GM12874 (cell line): ENCODE data around the gene RBM27.

Source experiments
- TF ChIP-seq, protein P1 (sequence below): IDR thresholded peaks from 2 replicates; pipeline ENCODE4 v1.5.1; 2011; ENCODE audit warnings: low read depth, mild to moderate bottlenecking, control low read depth, low read length, moderate library complexity; ENCODE audit not compliant: insufficient read depth

The RBM27 gene

DNA sequence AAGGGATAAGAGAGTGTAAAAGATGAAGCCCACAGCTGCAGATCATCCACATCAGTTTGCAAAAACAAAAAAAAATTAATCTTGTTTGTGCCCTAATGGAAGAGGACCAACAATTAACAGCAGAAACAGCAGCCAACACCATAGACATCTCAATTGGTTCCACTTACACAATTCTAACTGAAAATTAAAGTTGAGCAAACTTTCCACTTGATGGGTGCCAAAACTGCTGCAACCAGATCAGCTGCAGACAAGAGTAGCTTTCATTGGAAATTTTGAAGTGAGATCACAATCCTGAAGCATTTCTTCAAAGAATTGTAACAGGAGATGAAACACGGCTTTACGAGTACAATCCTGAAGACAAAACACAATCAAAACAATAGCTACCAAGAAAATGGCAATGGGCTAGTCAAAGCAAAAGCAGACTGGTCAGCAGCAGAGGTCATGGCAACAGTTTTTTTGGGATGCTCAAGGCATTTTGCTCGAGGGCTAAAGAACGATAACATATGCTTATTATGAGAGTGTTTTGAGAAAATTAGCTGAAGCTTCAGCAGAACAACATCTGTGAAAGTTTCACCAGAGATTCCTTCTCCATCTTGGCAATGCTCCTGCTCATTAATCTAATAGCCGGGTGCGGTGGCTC lies 4.1 kb upstream of the RBM27 start:
- TF ChIP-seq, protein P1, sequence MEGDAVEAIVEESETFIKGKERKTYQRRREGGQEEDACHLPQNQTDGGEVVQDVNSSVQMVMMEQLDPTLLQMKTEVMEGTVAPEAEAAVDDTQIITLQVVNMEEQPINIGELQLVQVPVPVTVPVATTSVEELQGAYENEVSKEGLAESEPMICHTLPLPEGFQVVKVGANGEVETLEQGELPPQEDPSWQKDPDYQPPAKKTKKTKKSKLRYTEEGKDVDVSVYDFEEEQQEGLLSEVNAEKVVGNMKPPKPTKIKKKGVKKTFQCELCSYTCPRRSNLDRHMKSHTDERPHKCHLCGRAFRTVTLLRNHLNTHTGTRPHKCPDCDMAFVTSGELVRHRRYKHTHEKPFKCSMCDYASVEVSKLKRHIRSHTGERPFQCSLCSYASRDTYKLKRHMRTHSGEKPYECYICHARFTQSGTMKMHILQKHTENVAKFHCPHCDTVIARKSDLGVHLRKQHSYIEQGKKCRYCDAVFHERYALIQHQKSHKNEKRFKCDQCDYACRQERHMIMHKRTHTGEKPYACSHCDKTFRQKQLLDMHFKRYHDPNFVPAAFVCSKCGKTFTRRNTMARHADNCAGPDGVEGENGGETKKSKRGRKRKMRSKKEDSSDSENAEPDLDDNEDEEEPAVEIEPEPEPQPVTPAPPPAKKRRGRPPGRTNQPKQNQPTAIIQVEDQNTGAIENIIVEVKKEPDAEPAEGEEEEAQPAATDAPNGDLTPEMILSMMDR: no peak

DNA sequence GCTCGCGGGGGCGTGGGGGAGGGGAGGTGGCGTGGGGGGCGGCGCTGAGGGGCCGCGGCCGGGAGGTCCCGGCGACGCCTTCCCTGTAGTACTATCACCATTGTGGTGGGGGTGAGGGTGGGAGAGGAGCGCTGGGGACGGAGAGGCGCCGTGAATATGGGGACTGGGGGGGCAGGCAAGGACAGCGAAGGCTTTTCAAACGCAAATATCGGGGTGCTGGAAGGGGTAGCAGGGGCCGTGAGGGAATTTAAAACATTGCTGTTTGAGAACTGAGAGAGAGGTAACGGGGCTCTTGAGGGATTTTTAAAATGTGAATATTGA lies 427 bp downstream of the RBM27 start:
- TF ChIP-seq, protein P1: no peak

- TF ChIP-seq, protein P1: no peak
These were observed 2.2 kb downstream of the RBM27 start for GRCh38 chr5:146205499-146206202.

DNA sequence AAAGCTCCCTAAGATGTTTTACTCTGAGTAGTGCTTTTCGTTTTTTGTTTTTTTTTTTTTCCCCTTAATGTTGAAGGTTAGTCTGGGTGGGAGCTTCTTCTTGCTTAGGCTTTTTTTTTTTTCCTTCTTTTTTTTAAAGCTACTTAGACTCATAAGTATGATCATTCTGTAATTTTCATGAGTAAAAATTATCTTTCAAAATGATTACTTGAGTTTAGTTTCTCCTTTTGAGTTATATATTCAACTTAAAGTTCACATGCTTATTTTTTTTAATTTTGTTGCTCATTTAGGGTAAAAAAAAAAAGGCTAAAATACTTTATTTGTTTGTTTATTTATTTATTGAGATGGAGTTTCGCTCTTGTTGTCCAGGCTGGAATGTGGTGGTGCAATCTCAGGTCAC lies 2.9 kb downstream of the RBM27 start:
- TF ChIP-seq, protein P1: no peak

- TF ChIP-seq, protein P1: no peak; the same call in 1 of the 2 replicates
These were observed 5.6 kb downstream of the RBM27 start for GRCh38 chr5:146208916-146209522.

GRCh38 chr5:146209714-146210113 lies 6.3 kb downstream of the RBM27 start:
- TF ChIP-seq, protein P1: no peak

- TF ChIP-seq, protein P1: no peak
These were observed 9.9 kb downstream of the RBM27 start for GRCh38 chr5:146213210-146213826.
